NK-92 (cell line): ENCODE data around the gene OPCML.

Experiments
- DNase-seq: peaks from one replicate; lab custom pipeline; 2025; ENCODE audit not compliant: unreplicated experiment; lab: John Stamatoyannopoulos, UW

The OPCML gene

DNA sequence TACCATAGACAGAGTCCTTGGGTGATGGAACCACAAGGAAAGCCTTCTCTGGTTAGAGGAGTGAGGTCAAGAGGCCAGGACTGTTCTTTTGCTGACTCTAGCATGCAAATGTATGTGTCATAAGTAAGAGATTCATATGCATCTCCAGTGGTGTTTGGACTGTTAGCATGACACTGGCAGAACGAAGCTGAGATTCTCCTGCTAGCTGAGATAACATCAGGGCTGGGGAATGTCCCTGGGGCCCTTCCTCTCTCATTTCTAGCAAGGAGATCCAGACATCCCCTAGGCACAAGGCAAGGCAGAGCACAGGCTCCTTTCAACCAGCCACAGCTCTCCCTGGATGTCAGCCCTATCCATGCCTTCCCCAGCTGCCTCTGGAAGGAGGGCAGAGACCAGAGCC lies 711.3 kb downstream of the OPCML start:
- no peak for DNase-seq

DNA sequence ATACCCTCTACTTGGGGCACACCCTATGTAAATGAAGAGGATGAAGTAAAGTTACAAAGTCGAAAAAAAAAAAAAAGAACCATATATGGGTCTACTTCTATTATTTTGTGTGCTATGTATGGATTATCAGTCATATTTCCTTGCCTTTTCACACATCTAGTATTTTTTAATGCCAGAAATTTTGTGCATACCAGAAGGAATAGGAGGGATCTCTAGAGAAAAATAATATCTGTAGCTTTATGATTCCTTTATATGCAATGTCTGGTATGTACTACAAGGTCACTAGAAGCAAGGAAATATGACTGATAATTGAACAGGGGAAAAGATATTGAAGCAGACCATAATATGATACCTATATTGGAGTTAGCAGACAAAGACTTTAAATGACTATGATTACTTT lies 713.4 kb downstream of the OPCML start:
- DNase-seq = no peak

DNA sequence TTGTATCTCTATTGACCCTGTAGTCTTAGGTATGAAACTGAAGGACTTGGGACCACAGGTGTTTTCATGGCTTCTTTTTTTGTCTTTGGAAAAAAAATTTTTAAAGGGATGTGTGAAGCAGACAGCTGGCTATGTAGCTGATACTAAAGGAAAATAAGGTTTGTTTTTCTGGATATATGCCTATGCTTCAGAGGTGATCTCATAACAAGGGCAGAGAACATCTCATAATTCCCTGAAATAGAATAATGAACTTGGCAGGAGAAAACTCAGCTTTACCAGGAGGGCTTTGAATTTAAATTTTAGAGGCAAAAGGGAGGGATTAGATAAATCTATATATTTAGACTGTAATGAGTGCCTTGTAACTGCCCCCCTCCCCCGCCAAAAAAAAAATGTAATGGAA lies 714.9 kb downstream of the OPCML start:
- no peak for DNase-seq

DNA sequence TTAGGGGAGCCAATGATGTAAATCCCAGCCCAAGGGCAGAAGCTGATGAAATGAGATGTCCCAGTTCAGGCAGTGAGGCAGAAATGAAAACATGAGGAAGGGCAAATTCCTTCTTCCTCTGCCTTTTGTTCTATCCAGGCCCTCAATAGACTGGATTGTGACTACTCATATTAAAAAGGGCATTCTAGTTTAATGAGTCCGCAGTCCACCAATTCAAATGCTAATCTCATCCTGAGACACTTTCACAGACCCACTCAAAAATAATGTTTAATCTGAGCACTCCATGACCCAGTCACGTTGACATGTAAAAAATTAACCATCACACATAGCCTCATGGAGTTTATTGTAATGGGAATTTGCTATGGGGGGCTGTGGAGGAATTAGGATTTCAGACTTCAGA lies 717.9 kb downstream of the OPCML start:
- no peak for DNase-seq

DNA sequence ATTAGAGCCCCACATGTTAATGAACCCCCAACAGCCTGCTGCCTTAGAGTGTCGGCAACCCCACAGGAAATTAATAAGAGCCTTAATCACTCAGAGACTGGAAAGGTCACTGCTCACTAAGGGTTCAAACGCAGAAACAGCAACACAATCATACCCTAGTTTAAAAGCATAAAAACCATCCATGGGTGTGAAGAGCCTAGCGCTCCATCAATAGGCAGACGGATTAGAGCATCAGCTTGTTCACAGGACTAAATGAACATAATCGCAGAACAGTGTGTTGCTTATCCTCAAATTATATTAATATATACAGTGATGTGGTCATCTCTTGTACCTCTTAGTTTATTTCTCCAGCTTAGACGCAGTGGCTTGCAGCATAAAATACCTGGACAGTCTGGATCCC lies 720.7 kb downstream of the OPCML start:
- DNase-seq = no peak

DNA sequence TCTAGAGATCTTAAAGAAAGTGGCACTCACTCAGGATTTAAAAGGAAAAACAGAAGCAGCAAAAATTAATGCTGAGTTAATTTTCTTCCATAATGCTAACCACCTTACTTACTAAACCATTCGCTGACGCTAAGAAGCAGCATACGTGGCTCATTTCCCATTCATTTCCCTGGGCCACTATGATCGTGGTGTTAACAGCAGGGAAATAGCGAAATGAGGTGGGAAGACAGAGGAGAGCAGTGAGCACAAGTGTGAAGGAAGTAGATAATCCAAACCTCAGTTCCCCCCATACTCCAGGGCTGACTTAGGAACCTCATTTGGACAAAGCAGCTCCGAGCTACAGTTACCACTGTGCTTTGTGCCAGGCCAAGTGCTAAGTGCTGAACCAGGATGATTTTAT lies 723.2 kb downstream of the OPCML start:
- no peak for DNase-seq

DNA sequence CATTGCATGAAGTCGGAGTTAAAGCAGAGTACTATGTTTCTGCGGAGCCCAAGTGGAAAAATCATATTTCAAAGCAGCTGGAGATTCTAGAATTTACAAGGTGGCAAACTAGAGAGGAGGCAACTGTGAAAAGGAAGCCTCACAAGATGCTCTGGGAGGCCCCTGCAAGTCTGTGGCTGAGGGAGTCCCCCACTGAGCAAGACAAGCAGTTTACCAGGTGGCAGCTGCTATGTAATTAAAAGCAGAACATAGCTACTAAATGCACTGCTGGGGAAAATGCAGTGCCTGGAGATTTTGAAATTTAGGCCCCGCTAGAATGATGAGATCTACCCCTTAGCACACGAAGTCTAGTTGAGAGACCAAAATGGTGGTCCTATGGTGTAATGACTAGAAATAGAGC lies 728.0 kb downstream of the OPCML start:
- no peak for DNase-seq

DNA sequence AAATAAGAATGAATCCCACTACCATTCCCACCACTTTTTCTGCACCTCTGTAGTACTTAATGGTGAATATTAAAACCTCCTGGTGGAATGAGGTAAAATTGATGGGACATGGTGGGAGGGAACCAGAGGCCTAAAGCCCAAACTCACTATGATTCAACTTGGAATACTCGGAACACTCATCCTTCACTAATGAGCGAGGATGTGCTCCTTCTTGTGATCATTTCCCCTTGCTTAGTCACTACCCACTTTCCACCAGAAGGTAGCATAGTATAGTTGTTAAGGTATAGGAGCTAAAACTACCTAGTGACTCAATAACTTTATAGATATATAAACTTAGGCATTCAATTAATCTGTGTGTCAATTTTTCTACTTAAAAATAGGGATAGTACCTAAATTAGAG lies 728.9 kb downstream of the OPCML start:
- no peak for DNase-seq

DNA sequence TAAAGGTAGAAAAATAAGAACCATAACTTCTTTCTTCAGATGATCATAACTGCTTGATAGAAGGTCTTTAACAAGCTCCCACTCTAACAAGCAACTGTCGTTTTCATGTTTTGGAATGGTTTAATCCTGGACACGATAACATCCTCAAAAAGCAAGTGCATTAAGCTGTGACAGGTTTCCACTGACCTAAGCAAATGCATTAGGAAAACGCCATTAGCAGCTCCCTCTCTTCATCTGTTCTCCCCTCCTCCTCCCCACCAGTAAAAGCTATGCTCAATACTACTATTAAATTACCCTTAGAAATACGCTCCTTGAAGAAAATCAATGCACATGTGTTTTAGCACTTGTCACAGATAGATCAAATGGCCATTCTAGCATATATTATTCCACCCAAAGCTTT lies 729.4 kb downstream of the OPCML start:
- DNase-seq = no peak

DNA sequence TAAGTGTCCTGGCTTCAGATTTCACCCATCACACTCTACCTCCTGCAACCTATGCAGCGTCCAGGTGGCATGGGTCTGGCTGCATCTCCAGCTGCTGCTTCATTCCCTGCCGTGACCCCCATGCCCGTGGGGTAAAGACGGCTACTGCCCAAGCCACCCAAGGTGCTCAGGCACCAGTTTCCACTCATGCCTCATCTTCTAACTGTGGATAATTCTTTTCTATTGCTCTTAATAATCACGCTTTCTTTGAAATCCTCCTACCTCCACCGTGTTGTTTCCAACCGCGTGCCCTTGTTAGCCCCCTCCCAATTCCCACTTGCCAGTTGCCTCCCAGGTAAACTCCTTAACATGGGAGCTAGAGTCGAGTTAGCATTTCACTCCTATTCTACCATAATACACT lies 738.5 kb downstream of the OPCML start:
- DNase-seq = no peak

DNA sequence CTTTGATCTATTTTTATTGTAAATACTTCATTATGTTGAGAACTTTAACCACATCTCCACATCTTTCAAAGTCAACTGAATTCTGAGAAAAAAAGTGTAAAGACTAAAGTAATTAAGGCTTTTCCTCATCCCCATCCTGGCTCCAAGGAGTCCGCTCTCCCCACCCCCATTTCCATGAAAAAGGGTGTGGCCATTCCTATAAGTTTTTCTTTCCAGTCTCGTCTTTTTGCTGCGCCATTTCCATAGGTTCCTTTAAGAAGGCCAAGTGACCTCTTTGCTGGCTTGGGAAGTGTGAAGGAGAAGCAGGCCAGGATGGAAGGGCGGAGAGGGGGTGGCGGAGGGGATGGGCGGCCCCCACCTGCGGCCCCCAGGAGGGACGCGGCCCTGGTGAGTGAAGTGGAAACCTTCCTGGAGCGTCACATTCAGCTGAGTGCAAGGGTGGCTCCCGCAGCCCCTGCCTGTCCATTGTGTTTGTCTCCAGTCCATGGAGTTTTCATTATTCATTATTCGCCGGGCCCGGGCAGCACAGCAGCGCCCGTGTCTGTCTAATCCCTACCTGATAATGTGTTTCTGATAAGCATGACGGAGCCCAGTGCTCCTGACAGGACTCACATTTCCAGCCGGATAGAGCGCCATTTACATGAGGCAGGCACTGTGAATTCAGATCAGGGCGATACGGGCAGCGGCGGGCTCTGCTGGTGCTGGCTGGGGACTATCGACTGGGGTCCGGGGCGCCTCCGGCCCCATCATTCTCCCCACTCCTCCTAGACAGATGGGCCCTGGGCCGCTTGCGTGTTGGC lies 739.8 kb downstream of the OPCML start:
- DNase-seq = no peak

DNA sequence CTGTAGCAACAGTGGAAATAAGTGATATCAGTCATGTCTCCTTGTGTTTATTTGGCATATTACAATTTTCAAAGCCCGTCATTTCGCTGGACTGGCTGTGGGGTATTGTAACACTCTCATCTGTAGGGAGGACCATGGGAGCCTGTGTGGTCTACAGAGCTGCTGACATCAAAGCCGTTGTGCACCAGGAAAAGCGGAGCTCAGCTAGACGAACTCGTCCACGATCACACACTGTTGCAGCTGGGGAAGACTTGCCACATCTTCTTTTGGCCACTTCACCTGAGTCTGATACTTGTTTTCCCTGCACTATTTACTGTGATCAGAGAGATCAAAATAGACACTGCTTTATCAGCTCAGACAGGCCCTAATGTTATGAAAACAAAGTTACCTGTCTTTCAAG lies 741.3 kb downstream of the OPCML start:
- no peak for DNase-seq

DNA sequence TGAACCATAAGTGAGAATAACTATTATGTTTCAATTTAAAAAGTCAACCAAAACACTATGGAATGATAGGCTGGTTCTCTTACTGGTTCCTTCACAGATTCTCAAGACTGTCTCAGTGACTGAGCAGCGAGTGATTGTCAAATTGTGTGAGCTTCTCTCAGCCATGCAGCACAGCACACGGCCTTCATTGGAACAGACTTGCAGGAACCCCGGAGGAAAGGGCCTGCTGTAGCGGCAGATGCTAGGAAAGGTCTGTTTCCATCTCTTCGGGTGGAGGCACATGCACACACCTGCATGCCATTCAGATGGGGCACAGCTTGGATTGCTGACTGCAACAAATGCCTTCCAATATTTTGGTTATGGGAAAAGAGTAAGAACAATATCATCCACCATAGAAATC lies 741.8 kb downstream of the OPCML start:
- no peak for DNase-seq

DNA sequence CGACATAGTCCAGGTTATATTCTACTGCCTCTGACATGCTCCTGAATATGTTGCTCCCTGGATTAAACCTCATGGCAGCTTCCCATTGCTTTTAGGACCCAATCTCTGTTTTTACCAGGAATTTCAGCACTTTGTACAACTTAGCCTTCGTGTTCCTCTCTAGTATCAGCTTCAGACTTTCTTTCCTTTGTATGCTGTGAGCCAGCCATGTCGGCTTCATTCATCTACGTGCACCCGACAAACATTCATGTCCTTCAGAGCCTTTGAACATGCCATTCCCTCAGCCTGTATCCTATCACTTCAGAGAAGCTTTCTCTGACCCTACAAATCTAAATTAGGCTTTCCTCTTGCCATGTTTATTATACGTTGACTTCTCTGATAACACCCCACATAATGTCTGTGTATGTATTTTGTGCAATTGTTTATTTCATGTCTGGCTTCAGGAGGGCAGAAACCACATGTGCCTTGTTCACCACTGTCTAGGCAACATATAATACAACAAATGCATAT lies 743.4 kb downstream of the OPCML start:
- no peak for DNase-seq

DNA sequence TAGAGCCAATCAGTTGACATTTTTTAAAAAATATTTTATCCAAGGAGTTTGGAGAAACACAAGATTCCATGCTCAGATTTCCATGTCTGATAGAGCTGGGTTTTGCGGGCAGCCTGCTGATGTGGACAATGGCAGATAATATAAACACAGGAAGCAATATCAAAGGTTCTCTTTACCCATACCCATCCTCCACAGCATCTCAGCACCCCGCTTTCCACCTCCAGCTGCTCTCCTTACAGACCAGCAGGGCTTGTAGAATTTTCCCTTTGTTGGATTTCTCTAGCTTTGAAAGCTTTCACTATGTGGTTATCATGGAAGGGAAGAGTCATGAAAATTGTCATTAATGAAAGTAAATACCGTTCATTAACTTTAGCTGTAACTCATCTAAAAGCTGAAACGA lies 746.4 kb downstream of the OPCML start:
- DNase-seq = no peak

DNA sequence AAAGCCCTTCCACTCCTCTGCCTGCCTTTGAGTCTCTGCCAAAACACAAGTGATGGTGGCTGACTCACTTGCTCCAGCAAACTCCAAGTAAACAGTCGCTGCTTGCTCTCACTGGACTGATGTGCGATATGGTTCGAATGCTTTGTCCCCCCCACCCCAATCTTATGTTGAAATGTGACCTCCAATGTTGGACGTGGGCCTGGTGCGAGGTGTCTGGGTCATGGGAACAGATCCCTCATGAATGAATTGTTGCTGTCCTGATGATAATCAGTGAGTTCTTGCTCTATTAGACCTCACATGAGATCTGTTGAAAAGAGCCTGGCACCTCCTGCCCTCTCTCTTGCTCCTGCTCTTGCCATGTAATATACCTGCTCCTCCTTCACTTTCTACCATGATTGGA lies 747.9 kb downstream of the OPCML start:
- no peak for DNase-seq

DNA sequence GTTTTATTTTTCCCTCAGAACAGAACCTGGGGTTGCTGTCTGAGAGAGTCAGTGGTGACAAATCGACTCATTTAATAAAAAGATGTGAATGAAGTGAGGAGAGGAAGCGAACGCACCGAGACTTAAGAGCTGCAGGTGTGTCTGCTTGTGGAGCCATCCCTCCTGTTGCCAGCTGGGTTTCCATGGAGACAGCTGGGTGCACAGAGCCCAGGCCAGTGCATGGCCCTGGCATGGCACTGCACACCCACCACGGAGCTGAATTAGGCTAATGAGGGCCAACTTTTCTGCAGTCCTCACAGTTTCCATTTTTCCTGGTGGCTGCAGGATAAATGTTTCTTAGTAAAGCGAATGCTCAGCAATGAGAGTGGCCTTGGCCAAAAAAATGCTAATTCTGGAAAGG lies 750.2 kb downstream of the OPCML start:
- DNase-seq = no peak

DNA sequence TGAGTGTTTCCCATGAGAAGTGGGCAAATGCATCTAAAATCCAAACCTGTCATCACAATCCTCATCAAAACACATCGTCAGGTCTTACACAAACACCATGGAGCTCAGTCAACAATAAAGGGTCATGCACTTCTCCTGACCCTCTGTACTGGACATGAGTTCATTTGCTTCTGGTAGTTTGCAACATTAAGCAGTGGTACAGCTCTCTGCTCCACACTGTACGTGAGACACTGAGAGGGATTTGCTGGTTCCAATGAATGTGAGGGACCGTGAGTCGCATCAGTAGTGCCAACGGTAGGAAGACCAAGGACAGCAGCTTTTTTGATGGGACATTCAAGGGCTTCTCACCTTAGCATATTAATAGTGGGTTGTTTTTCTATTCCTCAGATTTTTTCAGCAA lies 752.3 kb downstream of the OPCML start:
- no peak for DNase-seq

DNA sequence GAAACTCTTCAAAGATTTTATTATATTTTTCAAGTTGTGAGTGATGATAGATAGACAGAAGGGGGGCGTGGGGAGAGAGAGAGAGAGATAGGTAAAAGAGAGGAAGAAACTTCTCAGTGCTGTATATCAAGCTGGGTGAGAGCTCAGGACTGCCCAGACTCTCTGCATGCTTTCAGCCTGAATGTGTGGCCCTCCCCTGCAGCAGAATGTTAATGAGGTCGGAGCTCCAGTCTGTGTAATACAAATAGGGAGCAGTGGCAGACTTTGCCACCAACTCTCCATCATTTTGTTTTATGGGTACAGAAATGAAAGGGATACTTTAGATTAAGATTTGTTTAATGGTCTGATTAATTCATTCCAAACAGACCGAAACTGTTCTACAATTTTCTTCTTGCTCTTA lies 752.8 kb downstream of the OPCML start:
- DNase-seq = no peak

DNA sequence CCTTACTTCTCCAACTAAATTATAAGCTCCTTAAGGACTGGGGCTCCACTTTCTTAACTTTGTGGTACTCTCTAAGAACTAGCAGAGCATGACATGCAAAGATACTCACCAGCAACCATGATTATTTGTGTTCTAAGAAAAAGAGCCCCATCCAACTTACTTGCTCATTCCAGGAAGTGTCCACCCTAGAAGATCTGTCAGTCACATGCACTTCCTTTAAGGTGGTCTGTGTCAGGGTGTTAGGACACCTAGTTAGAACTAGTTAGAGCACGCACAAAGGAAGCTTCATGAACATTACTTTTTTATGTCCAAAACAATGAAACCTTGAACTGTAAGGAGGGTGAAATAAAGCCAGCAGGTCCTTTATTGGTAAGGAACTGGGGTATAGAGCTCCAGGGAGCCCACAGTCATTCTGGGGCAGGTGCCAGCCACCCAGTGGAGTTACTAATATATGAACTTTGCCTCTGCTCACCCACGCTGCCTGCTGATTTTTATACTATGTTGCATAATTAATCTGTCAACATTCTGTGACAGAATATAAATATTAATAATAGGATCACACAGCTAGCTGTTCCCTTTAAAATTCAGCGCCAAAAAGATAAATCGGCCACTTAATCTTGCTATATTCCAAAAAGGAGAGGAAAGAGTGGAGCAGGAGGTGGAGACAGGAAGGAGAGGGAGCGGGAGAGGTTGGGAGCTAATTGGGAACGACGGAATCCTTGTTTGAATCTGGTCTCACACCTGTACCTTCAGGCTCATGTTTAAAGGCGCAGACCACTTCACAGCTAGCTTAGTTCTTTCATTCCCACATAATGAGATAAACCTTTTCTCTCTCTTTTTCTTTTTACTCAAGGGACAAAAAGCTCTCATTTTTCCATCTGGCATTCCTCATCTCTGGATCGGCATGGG lies 755.0 kb downstream of the OPCML start:
- DNase-seq = no peak

DNA sequence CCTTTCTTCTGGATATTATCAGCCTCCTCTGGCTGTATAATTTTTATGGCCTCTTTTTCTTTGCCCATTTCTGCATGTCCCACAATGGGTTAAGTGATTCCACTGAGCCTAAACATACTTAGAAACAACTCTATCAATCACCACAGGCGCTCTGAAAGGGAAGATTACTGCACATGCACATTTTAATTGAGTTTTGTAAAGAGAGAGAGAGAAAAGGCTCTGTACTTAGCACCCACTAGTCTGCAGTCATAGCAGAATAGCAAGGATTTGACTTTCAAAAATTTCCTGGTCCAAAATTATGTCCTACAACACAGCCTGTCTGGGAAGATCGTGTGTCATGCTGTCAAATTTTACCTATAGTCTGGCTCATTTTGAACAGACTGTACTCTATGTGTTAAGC lies 758.5 kb downstream of the OPCML start:
- DNase-seq = no peak
